IPS DF 4.7 (cell line): ENCODE measurements around the gene TLE7.

Experiments used
- DNase-seq: peaks from one replicate; pipeline ENCODE4 v3.0.0-alpha.2; 2013; ENCODE audit warnings: low spot score; ENCODE audit errors: extremely low read depth

Gene TLE7

GRCh38 chr16:71442051-71442440, at the start of gene TLE7:
TLE7 (minus strand) TSS chr16:71442054; CDS start chr16:71433324, 8,730 bp downstream.
- DNase-seq: no peak

- no peak for DNase-seq
Measured at GRCh38 chr16:71491054-71491453, 49.2 kb upstream of the TLE7 start.

- DNase-seq: no peak
Measured at GRCh38 chr16:71490361-71490760, 48.5 kb upstream of the TLE7 start.

- DNase-seq: no peak
Measured at GRCh38 chr16:71489122-71489521, 47.3 kb upstream of the TLE7 start, which contains the start of gene ZNF19. ZNF19 (minus strand) TSS chr16:71489324; CDS start chr16:71482114, 7,210 bp downstream.

- no peak for DNase-seq
Measured at GRCh38 chr16:71484006-71484893, 42.4 kb upstream of the TLE7 start.

- no peak for DNase-seq
Measured at GRCh38 chr16:71482569-71482968, 40.7 kb upstream of the TLE7 start.

- no peak for DNase-seq
Measured at GRCh38 chr16:71480956-71481355, 39.1 kb upstream of the TLE7 start.

GRCh38 chr16:71479420-71479819, 37.6 kb upstream of the TLE7 start:
- no peak for DNase-seq

GRCh38 chr16:71476457-71477124, 34.7 kb upstream of the TLE7 start:
- no peak for DNase-seq

- DNase-seq: no peak
Measured at GRCh38 chr16:71474864-71475263, 33.0 kb upstream of the TLE7 start.

- no peak for DNase-seq
Measured at GRCh38 chr16:71473891-71474290, 32.0 kb upstream of the TLE7 start.

GRCh38 chr16:71472931-71473330, 31.1 kb upstream of the TLE7 start:
- no peak for DNase-seq

GRCh38 chr16:71472051-71472450, 30.2 kb upstream of the TLE7 start:
- DNase-seq: no peak

GRCh38 chr16:71467810-71468209, 26.0 kb upstream of the TLE7 start:
- DNase-seq: peak; percentile 3

- DNase-seq: no peak
Measured at GRCh38 chr16:71464231-71464630, 22.4 kb upstream of the TLE7 start.

- DNase-seq: peak; percentile 22
Measured at GRCh38 chr16:71461686-71462648, 20.1 kb upstream of the TLE7 start, which contains the start of gene ZNF23. ZNF23 (minus strand) TSS chr16:71462247; CDS start chr16:71456796, 5,451 bp downstream.

GRCh38 chr16:71460941-71461340, 19.1 kb upstream of the TLE7 start:
- DNase-seq: no peak

- DNase-seq: no peak
Measured at GRCh38 chr16:71460236-71460635, 18.4 kb upstream of the TLE7 start.

- DNase-seq: no peak
Measured at GRCh38 chr16:71459510-71459909, 17.7 kb upstream of the TLE7 start.

GRCh38 chr16:71456801-71457200, 14.9 kb upstream of the TLE7 start:
- no peak for DNase-seq

GRCh38 chr16:71453036-71453435, 11.2 kb upstream of the TLE7 start:
- no peak for DNase-seq
